Measurements from ENCODE around the gene SMARCC1.

The SMARCC1 gene

GRCh38 chr3:47540281-47540680 lies 241.4 kb downstream of the SMARCC1 start:
- no peak for DNase-seq

DNA sequence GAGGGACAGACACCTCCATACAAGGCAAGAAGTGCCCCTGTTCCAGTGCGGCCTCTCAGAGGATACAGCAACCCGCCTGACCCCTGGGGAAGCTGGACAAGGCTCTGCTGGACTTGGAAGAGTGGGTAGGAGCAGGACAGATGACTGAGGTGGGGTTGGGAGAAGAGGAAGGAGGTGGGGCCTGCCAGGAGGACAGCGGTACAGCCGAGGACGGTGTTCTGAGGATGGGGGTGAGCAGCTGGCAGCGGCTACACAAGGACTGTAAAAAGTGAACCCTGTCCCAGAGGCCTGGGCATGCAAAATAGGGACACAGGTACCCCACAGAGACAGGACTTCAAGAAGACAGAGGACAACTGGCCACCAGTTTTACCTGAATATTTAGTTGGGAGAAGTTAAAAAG lies 244.7 kb downstream of the SMARCC1 start:
- no peak for DNase-seq

GRCh38 chr3:47536221-47536891 lies 245.3 kb downstream of the SMARCC1 start:
- DNase-seq, result no peak

Measured in CD4-positive, alpha-beta T cell treated with Interleukin-10 for 1 hour (primary cell).